HG03558 (cell line): ENCODE results near the gene PDHX.
A peak's percentile ranks its signal among the peaks of the same experiment; 100 is the strongest.
"Not testable (repeated sequence)": the region's sequence is repeated elsewhere in the genome, so short reads cannot be mapped to it uniquely, and the experiment has no call there.

Experiments used
- ATAC-seq: cut with Tn5 transposase; IDR thresholded peaks from one replicate; pipeline ENCODE4 v1.9.1; 2021; ENCODE audit warnings: moderate number of reproducible peaks; ENCODE audit not compliant: unreplicated experiment; ENCODE audit errors: extremely low read depth

Gene PDHX

GRCh38 chr11:35012467-35013191 lies 96.2 kb downstream of the PDHX start:
- ATAC-seq, result peak; percentile 64

GRCh38 chr11:35013514-35014233 lies 97.3 kb downstream of the PDHX start:
- no peak for ATAC-seq

GRCh38 chr11:35014346-35014745 lies 97.9 kb downstream of the PDHX start:
- ATAC-seq, result no peak

- no peak for ATAC-seq
These were observed 99.4 kb downstream of the PDHX start for GRCh38 chr11:35015621-35016387.

GRCh38 chr11:35016916-35017315 lies 100.5 kb downstream of the PDHX start:
- no peak for ATAC-seq

GRCh38 chr11:35017528-35018342 lies 101.3 kb downstream of the PDHX start:
- ATAC-seq, result no peak

- no peak for ATAC-seq
These were observed 105.2 kb downstream of the PDHX start for GRCh38 chr11:35021589-35021988.

GRCh38 chr11:35023940-35024339 lies 107.5 kb downstream of the PDHX start:
- not testable (repeated sequence) for ATAC-seq

GRCh38 chr11:35028007-35028406 lies 111.6 kb downstream of the PDHX start:
- not testable (repeated sequence) for ATAC-seq

- peak; percentile 81 for ATAC-seq
These were observed 113.7 kb downstream of the PDHX start for GRCh38 chr11:35029979-35030682.

GRCh38 chr11:35030716-35031213 lies 114.3 kb downstream of the PDHX start:
- no peak for ATAC-seq

- ATAC-seq, result no peak
These were observed 114.9 kb downstream of the PDHX start for GRCh38 chr11:35031346-35031745.

- ATAC-seq, result no peak
These were observed 115.4 kb downstream of the PDHX start for GRCh38 chr11:35031867-35032266.

- ATAC-seq, result no peak
These were observed 116.6 kb downstream of the PDHX start for GRCh38 chr11:35033011-35033410.

GRCh38 chr11:35034401-35034800 lies 118.0 kb downstream of the PDHX start:
- no peak for ATAC-seq

- ATAC-seq, result no peak
These were observed 119.5 kb downstream of the PDHX start for GRCh38 chr11:35035894-35036408.

GRCh38 chr11:35036639-35037038 lies 120.2 kb downstream of the PDHX start:
- ATAC-seq, result no peak

GRCh38 chr11:35038211-35038928 lies 122.0 kb downstream of the PDHX start:
- no peak for ATAC-seq

- no peak for ATAC-seq
These were observed 122.7 kb downstream of the PDHX start for GRCh38 chr11:35039076-35039475.
